ENCODE data around the gene DNAJC4.

- TF ChIP-seq POLR2A (IDR thresholded peaks at IDR 0.05) (no peak), CTCF (IDR thresholded peaks at IDR 0.05) (no peak)
Measured at GRCh38 chr11:64230985-64231365, 627 bp downstream of the DNAJC4 start.

Measured in ovary (tissue), 3 donors.